Sigmoid colon (tissue), 7 donors: ENCODE results near the gene NR2F1-AS1. TPM values are rescaled to one million over a fixed set of nuclear protein-coding genes. Genes with fewer than 3 reads are reported as not detected.
A peak's percentile ranks its signal among the peaks of the same experiment; 100 is the strongest.
"Not testable (repeated sequence)": the region's sequence is repeated elsewhere in the genome, so short reads cannot be mapped to it uniquely, and the experiment has no call there.

ENCODE experiments used
- DNase-seq: peaks from one replicate; pipeline ENCODE4 v3.0.0-alpha.2; 2019
- H3K27ac ChIP-seq, 4 donors: fragments of 200-600 bp; sonication (generic); one replicate each; pipeline ENCODE4 v1.5.1; 2016 to 2019; ENCODE audit warnings: mild to moderate bottlenecking in 1 of 4
- H3K27me3 ChIP-seq, 3 donors: fragments of 200-600 bp; sonication (generic); one replicate each; pipeline ENCODE4 v1.5.1; 2019; ENCODE audit warnings: mild to moderate bottlenecking in 1 of 3
- H3K36me3 ChIP-seq, 4 donors: fragments of 200-600 bp; sonication (generic); one replicate each; pipeline ENCODE4 v1.5.1; 2016 to 2019
- H3K4me1 ChIP-seq, 4 donors: fragments of 200-600 bp; sonication (generic); one replicate each; pipeline ENCODE4 v1.5.1; 2017 to 2019
- H3K4me3 ChIP-seq, 4 donors: fragments of 200-600 bp; sonication (generic); one replicate each; pipeline ENCODE4 v1.5.1; 2017 to 2019; ENCODE audit warnings: mild to moderate bottlenecking in 2 of 4, moderate library complexity in 1 of 4
- H3K9me3 ChIP-seq, 4 donors: fragments of 200-600 bp in 3 of 4; sonication (generic) in 3 of 4; one replicate each; pipeline versions ENCODE4 v1.5.1 to v1.6.1; 2013 to 2019
- EP300 ChIP-seq, 4 donors: sonication (generic); formaldehyde crosslinking; IDR thresholded peaks; one replicate each; pipeline ENCODE4 v1.6.1; 2017; ENCODE audit warnings: antibody characterized with exemption in 4 of 4
- POLR2A ChIP-seq, 2 donors: fragments of 450-650 bp; IDR thresholded peaks; one replicate each; pipeline ENCODE4 v1.6.1; 2016; ENCODE audit warnings: antibody characterized with exemption in 2 of 2, mild to moderate bottlenecking in 2 of 2, moderate library complexity in 2 of 2
- POLR2AphosphoS5 ChIP-seq, 4 donors: sonication (generic); formaldehyde crosslinking; IDR thresholded peaks; one replicate each; pipeline ENCODE4 v1.6.1; 2017; ENCODE audit warnings: antibody characterized with exemption in 4 of 4
- WGBS, 2 donors: extraction: QIAGEN DNeasy Blood & Tissue Kit; methylation state at CpG; one replicate each; pipeline ENCODE4 v1.1.7; 2013; 5-methylcytosine and 5-hydroxymethylcytosine counted together
- intact Hi-C: fragments of 100-400 bp; cut with DNase I; formaldehyde crosslinking; loops from one replicate; pipeline ENCODE4 v1.15.1; 2023
- polyA plus RNA-seq, 3 donors: library from polyadenylated mRNA; stranded (reverse); fragments of 200-250 nt; gene quantifications; one replicate each; pipeline ENCODE4 v1.2.3, GENCODE V29; 2013
- total RNA-seq, 4 donors: library from RNA; depleted of rRNA; stranded (reverse); fragments of >200 nt; gene quantifications; one replicate each; pipeline ENCODE4 v1.1.0, GENCODE V29; 2016
- TF ChIP-seq, protein P1 (sequence below), 4 experiments: fragments of 450-650 bp in 3 of 4; fragments of 200-600 bp in 1 of 4; IDR thresholded peaks; one replicate each; pipeline ENCODE4 v1.5.1; 2016 to 2019; ENCODE audit warnings: antibody characterized with exemption in 4 of 4, mild to moderate bottlenecking in 3 of 4, moderate library complexity in 2 of 4
- donor health status: healthy with polysubstance abuse.
- donor health status: Bipolar disorder and iron deficiency.
- donor health status: healthy.

The NR2F1-AS1 gene
- total and polyA plus RNA-seq, 7 donors = 1.4 to 15.2 (median 8.9) TPM

DNA sequence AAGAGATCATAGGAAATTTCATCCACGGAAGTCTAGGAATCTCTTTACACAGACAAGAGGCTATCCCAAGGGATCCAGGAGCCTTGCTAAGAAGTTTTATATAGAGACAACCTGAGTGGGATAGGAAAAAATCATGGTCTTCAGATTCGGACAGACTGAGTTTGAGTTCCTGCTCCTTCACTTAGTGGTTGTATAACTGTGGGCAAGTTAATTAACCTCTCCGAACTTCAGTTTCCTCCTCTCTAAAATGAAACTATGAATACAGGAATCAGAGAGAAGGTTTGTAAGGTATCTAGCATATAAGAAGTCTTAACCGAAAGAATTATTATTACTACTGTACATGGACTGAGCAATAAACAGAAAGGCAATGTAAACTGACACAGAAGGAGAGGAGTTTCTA is 35.1 kb downstream of the NR2F1-AS1 start:
- no peaks in the 10 kb centered on the region for H3K9me3 ChIP-seq

DNA sequence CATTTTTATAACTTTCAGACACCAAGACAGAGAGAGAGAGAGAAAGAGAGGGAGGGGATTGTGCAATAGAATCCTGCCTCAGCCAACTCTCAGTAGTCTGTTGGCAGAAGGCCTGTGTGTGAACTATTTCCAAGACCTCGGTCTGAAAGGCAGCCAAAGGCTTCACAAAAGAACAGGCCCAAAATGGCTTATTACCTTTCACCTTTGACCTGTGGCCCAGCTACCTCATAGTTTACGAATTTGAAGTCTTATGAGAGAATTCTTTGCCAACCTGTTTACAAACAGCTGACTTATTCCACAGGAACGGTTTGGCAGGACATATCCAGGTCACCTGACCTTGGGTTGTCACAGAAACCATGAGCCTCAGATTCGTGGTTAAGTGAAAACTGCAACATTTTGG is 48.6 kb downstream of the NR2F1-AS1 start:
- H3K4me1 ChIP-seq = peaks cover 0 to 21% (median 9%) of the 10 kb centered on the region in 4 donors
- H3K4me3 ChIP-seq = no peak overlapping the region
- peaks cover 0 to 6% (median 2%) of the 10 kb centered on the region in 4 donors for H3K9me3 ChIP-seq
- 20 to 58% methylated on average over 4 of the region's 4 CpGs for WGBS, 2 donors
- peak overlapping the region in 3 of 4 donors; percentile 50 to 61 (median 50) for H3K27ac ChIP-seq
- H3K27me3 ChIP-seq = no peaks in the 10 kb centered on the region
- H3K36me3 ChIP-seq = no peaks in the 10 kb centered on the region
- no peak for TF ChIP-seq POLR2A (IDR thresholded peaks at IDR 0.05)
- peak; percentile 41 to 73 (median 64) for TF ChIP-seq POLR2AphosphoS5 (IDR thresholded peaks at IDR 0.05)
- peak; percentile 93 for DNase-seq
- intact Hi-C loops = loop anchor here (5.0 kb wide), 1 partner anchor 50 kb away; the partner anchor contains the start of genes NR2F1 and NR2F1-AS1

More for the DNA sequence above, 35.1 kb downstream of the NR2F1-AS1 start:
- Histone ChIP-seq H3K36me3 (no peaks in the 10 kb centered on the region), H3K4me1 (no peaks in the 10 kb centered on the region), H3K4me3 (no peak overlapping the region), H3K27me3 (no peaks in the 10 kb centered on the region), H3K27ac (peak overlapping the region in 1 of 4 donors; percentile 43)
- intact Hi-C loops = no loop called here
- DNase-seq = no peak
- TF ChIP-seq POLR2A (IDR thresholded peaks at IDR 0.05) (no peak), POLR2AphosphoS5 (IDR thresholded peaks at IDR 0.05) (no peak), EP300 (IDR thresholded peaks at IDR 0.05) (no peak)
- TF ChIP-seq, protein P1, sequence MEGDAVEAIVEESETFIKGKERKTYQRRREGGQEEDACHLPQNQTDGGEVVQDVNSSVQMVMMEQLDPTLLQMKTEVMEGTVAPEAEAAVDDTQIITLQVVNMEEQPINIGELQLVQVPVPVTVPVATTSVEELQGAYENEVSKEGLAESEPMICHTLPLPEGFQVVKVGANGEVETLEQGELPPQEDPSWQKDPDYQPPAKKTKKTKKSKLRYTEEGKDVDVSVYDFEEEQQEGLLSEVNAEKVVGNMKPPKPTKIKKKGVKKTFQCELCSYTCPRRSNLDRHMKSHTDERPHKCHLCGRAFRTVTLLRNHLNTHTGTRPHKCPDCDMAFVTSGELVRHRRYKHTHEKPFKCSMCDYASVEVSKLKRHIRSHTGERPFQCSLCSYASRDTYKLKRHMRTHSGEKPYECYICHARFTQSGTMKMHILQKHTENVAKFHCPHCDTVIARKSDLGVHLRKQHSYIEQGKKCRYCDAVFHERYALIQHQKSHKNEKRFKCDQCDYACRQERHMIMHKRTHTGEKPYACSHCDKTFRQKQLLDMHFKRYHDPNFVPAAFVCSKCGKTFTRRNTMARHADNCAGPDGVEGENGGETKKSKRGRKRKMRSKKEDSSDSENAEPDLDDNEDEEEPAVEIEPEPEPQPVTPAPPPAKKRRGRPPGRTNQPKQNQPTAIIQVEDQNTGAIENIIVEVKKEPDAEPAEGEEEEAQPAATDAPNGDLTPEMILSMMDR (IDR thresholded peaks at IDR 0.05) = no peak
- WGBS, 2 donors = 69 to 78% methylated on average over 4 of the region's 4 CpGs

DNA sequence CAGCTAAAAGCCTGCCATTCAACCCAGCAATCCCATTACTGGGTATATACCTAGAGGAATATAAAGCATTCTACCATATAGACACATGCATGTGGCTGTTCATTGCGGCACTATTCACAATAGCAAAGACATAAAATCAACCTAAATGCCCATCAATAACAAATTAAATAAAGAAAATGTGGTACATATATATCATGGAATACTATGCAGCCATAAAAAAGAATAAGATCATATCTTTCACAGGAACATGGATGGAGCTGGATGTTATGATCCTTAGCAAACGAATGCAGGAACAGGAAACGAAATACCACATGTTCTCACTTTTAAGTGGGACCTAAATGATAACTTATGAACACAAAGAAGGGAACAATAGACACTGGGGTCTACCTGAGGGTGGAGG is 59.2 kb downstream of the NR2F1-AS1 start:
- WGBS, 2 donors = 84 to 88% methylated on average over 3 of the region's 3 CpGs
- H3K27me3 ChIP-seq, H3K4me1 ChIP-seq, H3K36me3 ChIP-seq, H3K9me3 ChIP-seq, H3K4me3 ChIP-seq, DNase-seq, intact Hi-C loops, H3K27ac ChIP-seq: not testable (repeated sequence)

DNA sequence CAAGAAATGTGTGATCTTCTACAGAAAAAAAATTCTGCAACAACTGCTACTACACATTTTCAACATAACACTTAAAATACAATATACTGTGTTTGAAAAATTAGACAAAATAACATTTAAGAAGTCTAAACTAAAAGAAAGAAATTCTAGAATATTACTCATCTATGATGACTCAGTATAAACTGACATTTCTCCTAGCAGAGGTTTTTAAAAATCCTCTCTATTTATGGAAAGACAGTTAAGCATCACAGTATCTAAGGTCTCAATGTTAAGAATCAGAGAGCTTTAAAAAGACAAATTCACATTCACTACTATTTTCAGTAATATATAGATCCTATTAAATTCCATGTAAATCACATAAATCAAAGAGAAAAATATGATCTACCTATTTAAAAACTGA is 61.3 kb downstream of the NR2F1-AS1 start:
- no peaks in the 10 kb centered on the region for H3K27me3 ChIP-seq
- H3K4me3 ChIP-seq = no peak overlapping the region
- TF ChIP-seq EP300 (IDR thresholded peaks at IDR 0.05) = no peak
- no peak for TF ChIP-seq POLR2A (IDR thresholded peaks at IDR 0.05)
- no peak for TF ChIP-seq POLR2AphosphoS5 (IDR thresholded peaks at IDR 0.05)
- TF ChIP-seq, protein P1 (IDR thresholded peaks at IDR 0.05) = no peak
- H3K36me3 ChIP-seq = peaks cover 0 to 5% (median 0%) of the 10 kb centered on the region in 4 donors
- no peaks in the 10 kb centered on the region for H3K4me1 ChIP-seq
- H3K27ac ChIP-seq = no peak overlapping the region
- intact Hi-C loops = no loop called here
- DNase-seq = no peak
- H3K9me3 ChIP-seq = no peaks in the 10 kb centered on the region

DNA sequence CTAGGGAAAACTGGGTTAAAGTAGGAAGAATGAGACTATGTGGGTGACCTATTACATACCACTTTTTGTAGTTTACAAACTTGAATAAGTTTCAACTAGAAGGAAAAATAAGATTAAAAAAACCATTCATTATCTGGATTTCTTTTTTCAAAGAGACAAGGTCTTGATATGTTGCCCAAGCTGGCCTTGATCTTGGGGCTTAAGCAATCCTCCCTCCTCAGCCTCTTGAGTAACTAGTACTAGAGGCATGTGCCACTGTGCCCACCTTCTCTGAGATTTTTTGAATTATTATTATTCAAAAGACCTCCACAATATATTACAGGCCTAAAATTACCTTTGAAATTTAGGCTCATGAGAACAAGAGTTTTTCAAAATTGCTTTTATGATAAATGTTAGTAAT is 63.2 kb downstream of the NR2F1-AS1 start:
- no peaks in the 10 kb centered on the region for H3K36me3 ChIP-seq
- DNase-seq = no peak
- H3K27me3 ChIP-seq = no peaks in the 10 kb centered on the region
- H3K4me3 ChIP-seq = no peak overlapping the region
- intact Hi-C loops = no loop called here
- H3K4me1 ChIP-seq = no peaks in the 10 kb centered on the region
- no peak for TF ChIP-seq POLR2AphosphoS5 (IDR thresholded peaks at IDR 0.05)
- H3K9me3 ChIP-seq = no peaks in the 10 kb centered on the region
- no peak overlapping the region for H3K27ac ChIP-seq

DNA sequence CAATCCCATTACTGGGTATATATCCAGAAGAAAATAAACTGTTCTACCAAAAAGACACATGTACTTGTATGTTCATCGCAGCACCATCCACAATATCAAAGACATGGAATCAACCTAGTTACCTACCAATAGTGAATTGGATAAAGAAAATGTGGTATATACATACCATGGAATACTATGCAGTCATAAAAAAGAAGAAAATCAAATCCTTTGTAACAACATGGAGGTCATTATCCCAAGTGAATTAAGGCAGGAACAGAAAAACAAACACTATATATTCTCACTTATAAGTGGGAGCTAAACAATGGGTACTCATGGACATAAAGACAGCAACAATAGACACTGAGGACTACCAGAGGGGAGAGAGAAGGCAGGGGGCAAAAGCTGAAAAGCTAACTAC is 67.7 kb downstream of the NR2F1-AS1 start:
- Histone ChIP-seq H3K9me3 (no peaks in the 10 kb centered on the region), H3K36me3 (no peaks in the 10 kb centered on the region), H3K27ac (no peak overlapping the region), H3K4me1 (no peaks in the 10 kb centered on the region), H3K4me3 (no peak overlapping the region), H3K27me3 (no peaks in the 10 kb centered on the region)
- TF ChIP-seq POLR2AphosphoS5 (IDR thresholded peaks at IDR 0.05) (no peak), POLR2A (IDR thresholded peaks at IDR 0.05) (no peak), EP300 (IDR thresholded peaks at IDR 0.05) (no peak)
- TF ChIP-seq, protein P1 (IDR thresholded peaks at IDR 0.05) = no peak
- DNase-seq = no peak
- 93 to 95% methylated on average over 1 of the region's 1 CpG for WGBS, 2 donors
- intact Hi-C loops = no loop called here
